K562 treated with DMSO at 1 percent for 24 hours (cell line): Measurements from ENCODE around the gene TRAPPC2L. TPM values are rescaled to one million over a fixed set of nuclear protein-coding genes. Genes with fewer than 3 reads are reported as not detected.

ENCODE experiments used
- total RNA-seq: library from RNA; unstranded; fragments of 300-600 nt; gene quantifications from 2 replicates; pipeline ENCODE4 v1.2.3, GENCODE V29; 2022; ENCODE audit warnings: low read depth; ENCODE audit not compliant: insufficient read depth

TRAPPC2L gene, protein sequence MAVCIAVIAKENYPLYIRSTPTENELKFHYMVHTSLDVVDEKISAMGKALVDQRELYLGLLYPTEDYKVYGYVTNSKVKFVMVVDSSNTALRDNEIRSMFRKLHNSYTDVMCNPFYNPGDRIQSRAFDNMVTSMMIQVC
- total RNA-seq = 54.7 and 72.0 TPM in 2 replicates

DNA sequence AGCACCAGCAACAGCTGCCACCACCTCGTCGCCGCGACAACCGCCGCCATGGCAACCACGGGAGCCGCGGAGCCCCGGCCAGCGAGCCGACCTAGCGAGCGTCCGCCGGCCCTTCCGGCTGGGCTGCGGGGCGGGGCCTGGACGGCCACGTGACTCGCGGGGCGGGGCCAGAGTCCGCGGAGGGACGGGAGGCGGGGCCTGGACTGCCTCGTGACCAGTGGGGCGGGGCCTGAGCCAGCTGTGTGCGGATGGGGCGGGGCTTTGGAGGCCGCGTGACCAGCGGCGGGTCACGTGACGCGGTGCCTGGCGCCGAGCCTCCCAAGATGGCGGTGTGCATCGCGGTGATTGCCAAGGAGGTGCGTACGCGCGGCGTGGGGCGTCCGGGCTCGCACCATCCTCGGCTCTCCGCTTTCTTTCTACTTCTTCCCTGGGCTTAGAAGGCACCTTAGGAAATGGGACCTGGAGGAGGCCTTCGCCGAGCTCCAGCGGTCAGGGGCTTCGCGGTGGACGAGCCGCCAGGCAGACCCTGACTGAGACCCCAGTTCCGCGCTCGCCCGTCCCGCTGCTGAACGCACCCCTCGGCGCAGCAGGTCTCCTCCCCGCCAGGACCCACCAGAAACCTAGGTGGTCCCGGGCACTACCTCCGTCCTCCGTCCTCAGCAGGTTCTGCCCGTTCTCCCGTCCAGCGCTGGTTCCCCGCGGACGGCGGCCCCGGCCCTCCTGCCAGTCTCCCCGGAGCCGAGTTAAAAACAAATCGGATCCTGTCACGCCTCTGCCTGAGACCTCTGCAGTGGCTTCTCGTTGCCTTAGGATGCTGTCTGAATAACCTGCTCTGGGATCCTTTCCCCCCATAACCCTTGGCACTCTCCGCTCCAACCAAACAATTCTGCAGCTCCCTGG is at the start of gene TRAPPC2L, which contains the start of gene GALNS:
Gene TRAPPC2L (plus strand): TSS at position 300 of the 900 bp plus-strand sequence. CDS start 24 bp downstream, at position 324.
Gene GALNS (minus strand): TSS at position 120 of the 900 bp plus-strand sequence. CDS start 70 bp downstream, at position 50.

GRCh38 chr16:88811769-88812512 is 45.0 kb upstream of the TRAPPC2L start, which contains the start of gene APRT:
Gene APRT, minus strand, starts transcription at chr16:88811928. Its CDS starts 29 bp downstream, at chr16:88811899.

GRCh38 chr16:88866151-88866920 is 9.4 kb downstream of the TRAPPC2L start, which contains the start of gene PABPN1L:
Gene PABPN1L, minus strand, starts transcription at chr16:88866660. Its CDS starts 54 bp downstream, at chr16:88866606.

Other genes starting within 250 kb of the TRAPPC2L start
- not detected in 2 replicates for gene IL17C, start 218.6 kb upstream of the TRAPPC2L start, total RNA-seq
- 743 and 802 TPM in 2 replicates for gene CYBA, start 206.1 kb upstream of the TRAPPC2L start, total RNA-seq
- gene MVD, start 194.0 kb upstream of the TRAPPC2L start, total RNA-seq = 131 and 151 TPM in 2 replicates
- gene SNAI3, start 170.6 kb upstream of the TRAPPC2L start, total RNA-seq = 3.4 and 3.6 TPM in 2 replicates
- 67.0 and 75.1 TPM in 2 replicates for gene RNF166, start 150.7 kb upstream of the TRAPPC2L start, total RNA-seq
- gene CTU2, start 150.6 kb upstream of the TRAPPC2L start, total RNA-seq = 31.7 and 41.7 TPM in 2 replicates
- gene PIEZO1, start 71.9 kb upstream of the TRAPPC2L start, total RNA-seq = 248 and 280 TPM in 2 replicates
- gene CDT1, start 53.3 kb upstream of the TRAPPC2L start, total RNA-seq = 241 and 305 TPM in 2 replicates
- 205 and 275 TPM in 2 replicates for gene APRT, start 45.2 kb upstream of the TRAPPC2L start, total RNA-seq
- 14.2 and 16.1 TPM in 2 replicates for gene GALNS, start 180 bp upstream of the TRAPPC2L start, total RNA-seq
- gene PABPN1L, start 9.5 kb downstream of the TRAPPC2L start, total RNA-seq = 0.70 TPM in 1 of 2 replicates, not detected in the other
- 34.3 and 36.5 TPM in 2 replicates for gene CBFA2T3, start 120.1 kb downstream of the TRAPPC2L start, total RNA-seq
- 31.0 and 37.0 TPM in 2 replicates for gene ACSF3, start 236.7 kb downstream of the TRAPPC2L start, total RNA-seq